ENCODE results near the gene MED17.

Gene MED17

DNA sequence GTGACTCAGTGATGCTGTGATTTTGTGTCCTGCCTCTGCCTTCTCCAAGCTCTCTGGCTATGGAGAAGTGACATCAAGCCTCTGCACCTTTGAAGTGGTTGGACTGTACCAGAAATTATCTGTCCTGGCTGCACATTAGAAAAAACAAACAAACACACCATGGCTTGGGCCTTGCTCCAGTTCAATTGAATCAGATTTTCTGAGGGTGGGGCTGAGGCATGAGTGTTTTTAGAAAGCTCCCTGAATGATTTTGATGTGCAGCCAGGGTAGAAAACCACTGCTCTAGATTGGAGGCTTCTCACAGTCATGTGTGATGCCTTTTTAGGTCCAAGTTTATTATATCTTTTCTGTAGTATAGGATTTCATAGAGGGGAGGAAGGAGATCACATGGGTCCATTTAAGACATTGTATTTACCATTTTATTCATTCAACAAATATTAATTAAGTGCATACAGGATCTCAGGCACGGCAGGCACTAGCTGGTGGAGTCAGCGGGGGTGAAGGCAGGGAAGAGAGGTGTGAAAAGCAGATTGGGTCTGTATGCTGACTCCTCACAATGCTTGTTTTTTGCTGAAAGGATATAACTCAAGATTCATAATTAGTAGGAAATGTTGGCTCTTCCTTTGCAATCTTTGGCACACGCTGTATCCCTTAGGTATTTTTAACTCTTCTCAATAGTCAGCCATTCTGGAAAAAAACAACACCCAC, 73.5 kb downstream of the MED17 start:
- DNase-seq, result no peak

DNA sequence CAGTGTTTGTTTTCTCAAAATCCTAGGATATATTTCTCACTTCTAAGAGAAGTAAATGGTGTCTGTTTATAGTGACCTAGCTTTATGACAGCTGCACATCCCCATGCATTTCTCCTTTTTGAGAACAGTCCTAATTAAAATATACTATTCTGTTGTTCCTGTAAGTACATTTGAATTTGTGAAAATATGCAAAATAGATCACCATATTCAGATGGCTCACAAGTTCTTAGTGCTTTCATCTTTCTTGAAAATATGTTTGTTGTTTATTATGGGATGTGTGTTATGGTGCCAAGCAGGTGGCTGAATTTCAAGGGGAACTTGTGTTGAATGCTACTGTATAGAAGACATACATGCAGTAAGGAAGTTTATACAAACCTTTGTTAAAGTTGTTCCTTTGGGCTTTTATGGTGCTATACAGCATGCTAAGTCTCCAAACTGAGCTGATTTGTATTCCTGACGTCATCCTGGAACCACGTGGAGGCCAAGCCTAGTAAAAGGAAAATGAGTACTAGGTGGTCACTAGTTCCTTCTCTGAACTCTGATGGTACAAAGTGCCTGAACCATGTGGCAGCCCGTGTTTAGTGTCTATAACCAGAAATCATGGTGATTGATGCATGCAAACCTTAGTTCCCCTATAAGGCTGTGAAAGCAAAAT, 74.2 kb downstream of the MED17 start:
- no peak for DNase-seq

DNA sequence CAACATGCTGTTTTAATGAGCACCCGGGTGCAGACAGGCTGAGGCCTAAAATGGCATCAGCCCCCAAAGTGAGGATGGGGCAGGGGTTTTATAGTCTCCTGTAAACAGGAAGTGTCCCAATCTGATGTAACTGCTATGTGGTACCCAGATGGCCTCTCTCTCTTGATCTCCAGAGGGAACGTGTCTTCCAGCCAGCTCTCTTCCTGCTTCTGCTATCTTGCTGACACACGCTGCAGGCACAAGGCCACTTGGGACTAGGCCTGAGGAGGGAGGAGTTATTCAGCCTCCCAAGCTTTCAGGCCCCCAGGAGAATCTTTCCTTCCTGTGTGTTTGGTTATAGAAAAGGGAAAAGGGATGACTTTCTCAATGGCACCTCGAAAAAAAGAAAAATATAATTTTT, 77.7 kb downstream of the MED17 start:
- no peak for DNase-seq

Measured in activated CD4-positive, alpha-beta T cell treated with anti-CD3 and anti-CD28 coated beads, Interleukin-2, amount 50 U/mL, for 16 hours (primary cell).